Naive thymus-derived CD8-positive, alpha-beta T cell (primary cell): ENCODE measurements around the gene SORCS1. TPM values are rescaled to one million over a fixed set of nuclear protein-coding genes. Genes with fewer than 3 reads are reported as not detected.
A peak's percentile ranks its signal among the peaks of the same experiment; 100 is the strongest.

ENCODE experiments used
- ATAC-seq, 2 donors: fragments of 150-1000 bp; cut with Tn5 transposase in 1 of 2; sonication (Bioruptor Pico), chemical (Tn5 transposase) in 1 of 2; 1 replicate in 1 of 2; 2 replicates in 1 of 2; pipeline ENCODE4 v1.10.0; 2021; ENCODE audit warnings: mild to moderate bottlenecking in 2 of 2, moderate library complexity in 2 of 2
- POLR2A ChIA-PET: fragments of 350-600 bp; sonication (Branson Sonifier 250); formaldehyde crosslinking; loops from one replicate; lab custom pipeline; 2021; ENCODE audit warnings: antibody characterized with exemption; lab: Charles Lee
- DNase-seq, 10 donors: peaks; one replicate each; pipeline versions ENCODE4 v3.0.0 to v3.0.0-alpha.2; 2020 to 2022
- H3K27ac Mint-ChIP-seq, 10 donors: one replicate each; pipeline ENCODE4 v1.8.0; 2020 to 2022; ENCODE audit warnings: mild to moderate bottlenecking in 10 of 10, mixed read lengths in 10 of 10, moderate library complexity in 4 of 10, inconsistent platforms in 1 of 10
- H3K27me3 Mint-ChIP-seq, 5 donors: one replicate each; pipeline ENCODE4 v1.8.0; 2021 to 2022; ENCODE audit warnings: mixed read lengths in 5 of 5
- H3K36me3 Mint-ChIP-seq, 3 donors: one replicate each; pipeline ENCODE4 v1.8.0; 2020 to 2022; ENCODE audit warnings: mixed read lengths in 3 of 3, mild to moderate bottlenecking in 2 of 3, inconsistent platforms in 1 of 3
- H3K4me1 Mint-ChIP-seq, 4 donors: one replicate each; pipeline ENCODE4 v1.8.0; 2021 to 2022; ENCODE audit warnings: mixed read lengths in 4 of 4
- H3K4me3 Mint-ChIP-seq, 10 donors: one replicate each; pipeline ENCODE4 v1.8.0; 2020 to 2022; ENCODE audit warnings: mild to moderate bottlenecking in 10 of 10, mixed read lengths in 10 of 10, moderate library complexity in 6 of 10, inconsistent platforms in 1 of 10
- H3K9me3 Mint-ChIP-seq, 9 donors: one replicate each; pipeline ENCODE4 v1.8.0; 2020 to 2022; ENCODE audit warnings: mixed read lengths in 9 of 9, mild to moderate bottlenecking in 3 of 9, inconsistent platforms in 1 of 9, moderate library complexity in 1 of 9
- polyA plus RNA-seq, 3 donors: library from polyadenylated mRNA; unstranded; fragments of 300-500 nt; fragmentation: Illumina TruSeq; gene quantifications; one replicate each; pipeline ENCODE4 v1.2.3, GENCODE V29; 2021
- total RNA-seq, 8 experiments: library from RNA in 2 of 8; stranded (reverse) in 2 of 8; gene quantifications; one replicate each; pipeline ENCODE4 v1.2.3 and lab custom pipeline; 2021 to 2026

The SORCS1 gene
- total and polyA plus RNA-seq, 5 experiments from 2014 or later = not detected

DNA sequence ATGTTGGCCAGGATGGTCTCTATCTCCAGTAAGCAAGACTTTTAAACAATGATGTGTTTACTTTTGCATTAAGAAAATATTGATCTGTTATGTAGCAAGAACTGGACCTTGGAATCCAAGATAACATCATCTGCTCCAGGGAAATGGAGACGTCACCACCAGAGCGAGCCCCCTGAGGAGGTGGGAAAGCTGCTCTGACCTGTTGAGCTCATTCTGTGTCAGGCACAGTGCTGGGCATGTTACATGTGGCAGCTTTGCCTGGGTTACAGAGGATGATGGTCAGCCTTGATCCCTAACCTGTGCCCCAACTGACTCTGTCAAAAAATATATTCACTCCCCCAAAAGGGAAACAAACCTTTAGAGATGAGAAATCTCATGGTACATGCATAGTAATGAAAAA lies 436.3 kb downstream of the SORCS1 start:
- Mint-ChIP-seq H3K9me3 (peaks cover 0 to 2% (median 0%) of the 10 kb centered on the region in 9 donors), H3K27ac (no peak overlapping the region)

DNA sequence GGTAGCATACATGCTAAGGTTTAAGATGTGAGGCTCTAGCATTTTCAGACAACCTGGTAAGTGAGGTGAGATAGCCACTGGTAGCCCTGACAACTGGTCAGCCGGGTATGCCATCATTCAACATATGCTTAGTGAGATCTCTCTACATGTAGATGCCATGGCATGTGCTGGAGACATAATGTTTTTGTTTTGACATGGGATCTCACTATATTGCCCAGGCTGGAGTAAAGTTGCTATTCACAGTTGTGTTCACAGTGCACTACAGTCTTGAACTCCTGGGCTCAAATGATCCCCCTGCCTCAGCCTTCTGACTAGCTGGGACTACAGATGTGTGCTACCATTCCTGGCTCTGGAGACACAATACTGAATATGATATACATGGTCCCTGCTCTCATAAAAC lies 437.3 kb downstream of the SORCS1 start:
- no peak for ATAC-seq
- POLR2A ChIA-PET = no interaction called here
- peaks cover 0 to 4% (median 0%) of the 10 kb centered on the region in 5 donors for H3K27me3 Mint-ChIP-seq
- peaks cover 0 to 2% (median 0%) of the 10 kb centered on the region in 9 donors for H3K9me3 Mint-ChIP-seq
- no peak overlapping the region for H3K4me3 Mint-ChIP-seq
- H3K27ac Mint-ChIP-seq = no peak overlapping the region
- no peaks in the 10 kb centered on the region for H3K4me1 Mint-ChIP-seq
- no peaks in the 10 kb centered on the region for H3K36me3 Mint-ChIP-seq
- DNase-seq = no peak

More for the DNA sequence above, 436.3 kb downstream of the SORCS1 start:
- no peak for DNase-seq
- POLR2A ChIA-PET = no interaction called here
- peaks cover 0 to 4% (median 0%) of the 10 kb centered on the region in 5 donors for H3K27me3 Mint-ChIP-seq
- no peaks in the 10 kb centered on the region for H3K4me1 Mint-ChIP-seq
- no peak overlapping the region for H3K4me3 Mint-ChIP-seq
- H3K36me3 Mint-ChIP-seq = no peaks in the 10 kb centered on the region
- no peak for ATAC-seq

DNA sequence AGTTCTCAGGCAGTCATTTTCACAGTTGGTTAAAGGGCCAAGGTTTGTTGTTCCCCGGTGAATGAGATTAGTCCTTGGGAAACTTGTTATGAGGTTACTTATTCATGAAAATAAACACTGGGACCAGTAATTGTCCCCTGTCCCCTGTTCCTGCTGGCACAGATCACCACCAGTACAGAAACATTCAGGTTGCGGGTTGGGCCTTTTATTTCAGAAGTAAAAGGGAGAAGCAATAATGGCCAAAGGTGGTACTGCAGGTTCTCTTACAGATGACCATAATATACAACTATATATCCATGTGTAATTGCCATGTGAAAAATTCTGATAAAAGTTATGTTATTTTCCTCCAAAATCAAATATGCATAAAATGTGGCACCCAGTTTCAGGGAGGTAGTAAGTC lies 442.0 kb downstream of the SORCS1 start:
- H3K27ac Mint-ChIP-seq = no peak overlapping the region
- POLR2A ChIA-PET = no interaction called here
- DNase-seq = no peak
- no peak overlapping the region for H3K4me3 Mint-ChIP-seq
- H3K27me3 Mint-ChIP-seq = peaks cover 0 to 8% (median 0%) of the 10 kb centered on the region in 5 donors
- ATAC-seq = no peak
- H3K4me1 Mint-ChIP-seq = no peaks in the 10 kb centered on the region
- H3K36me3 Mint-ChIP-seq = no peaks in the 10 kb centered on the region
- peaks cover 0 to 11% (median 2%) of the 10 kb centered on the region in 9 donors for H3K9me3 Mint-ChIP-seq

DNA sequence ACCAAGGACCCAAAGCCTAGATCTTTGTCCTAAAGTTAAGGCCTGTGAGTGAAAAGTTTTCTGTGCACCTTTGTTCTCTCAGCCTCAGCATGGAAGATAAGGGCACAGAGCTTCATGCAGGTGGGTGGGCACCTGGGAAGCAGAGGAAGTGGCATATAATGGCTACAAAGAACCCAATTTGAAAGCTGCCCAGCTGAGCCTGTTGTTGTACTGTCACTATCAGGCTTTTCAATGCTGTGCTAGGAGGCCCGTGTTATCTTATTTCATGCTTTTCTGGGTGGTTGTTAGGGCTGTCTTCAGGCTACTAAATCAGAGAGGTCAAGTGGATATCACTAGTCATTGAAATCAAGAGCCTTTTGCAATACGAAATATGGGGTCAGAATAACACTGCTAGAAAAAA lies 443.8 kb downstream of the SORCS1 start:
- Mint-ChIP-seq H3K36me3 (no peaks in the 10 kb centered on the region), H3K4me1 (no peaks in the 10 kb centered on the region), H3K27me3 (peaks cover 0 to 8% (median 0%) of the 10 kb centered on the region in 5 donors), H3K9me3 (peaks cover 0 to 11% (median 2%) of the 10 kb centered on the region in 9 donors), H3K4me3 (no peak overlapping the region), H3K27ac (no peak overlapping the region)
- ATAC-seq (no peak), DNase-seq (no peak)
- POLR2A ChIA-PET = no interaction called here

DNA sequence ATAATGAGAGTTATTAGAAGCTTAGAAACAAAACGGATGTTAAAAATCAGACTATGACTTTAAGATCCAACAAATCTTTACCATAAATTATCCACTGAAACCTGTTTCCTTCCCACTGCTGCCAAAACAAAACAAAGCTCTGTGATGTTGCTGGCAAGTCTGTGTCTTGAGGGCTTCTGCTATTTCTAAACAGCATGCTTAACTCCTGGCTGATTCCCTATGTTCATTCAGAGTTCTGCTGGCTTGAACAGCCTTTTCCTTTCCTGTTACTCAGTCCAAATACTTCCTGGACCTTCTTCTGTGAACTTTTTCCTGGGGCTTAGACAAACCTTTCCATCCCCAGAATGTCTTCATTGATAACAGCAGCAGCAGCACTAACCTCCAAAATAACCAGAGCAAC lies 448.1 kb downstream of the SORCS1 start:
- DNase-seq (no peak), ATAC-seq (no peak)
- POLR2A ChIA-PET = no interaction called here
- no peak overlapping the region for H3K4me3 Mint-ChIP-seq
- no peak overlapping the region for H3K27ac Mint-ChIP-seq
- peaks cover 0 to 11% (median 2%) of the 10 kb centered on the region in 9 donors for H3K9me3 Mint-ChIP-seq
- no peaks in the 10 kb centered on the region for H3K4me1 Mint-ChIP-seq
- H3K36me3 Mint-ChIP-seq = no peaks in the 10 kb centered on the region
- H3K27me3 Mint-ChIP-seq = peaks cover 0 to 8% (median 0%) of the 10 kb centered on the region in 5 donors

DNA sequence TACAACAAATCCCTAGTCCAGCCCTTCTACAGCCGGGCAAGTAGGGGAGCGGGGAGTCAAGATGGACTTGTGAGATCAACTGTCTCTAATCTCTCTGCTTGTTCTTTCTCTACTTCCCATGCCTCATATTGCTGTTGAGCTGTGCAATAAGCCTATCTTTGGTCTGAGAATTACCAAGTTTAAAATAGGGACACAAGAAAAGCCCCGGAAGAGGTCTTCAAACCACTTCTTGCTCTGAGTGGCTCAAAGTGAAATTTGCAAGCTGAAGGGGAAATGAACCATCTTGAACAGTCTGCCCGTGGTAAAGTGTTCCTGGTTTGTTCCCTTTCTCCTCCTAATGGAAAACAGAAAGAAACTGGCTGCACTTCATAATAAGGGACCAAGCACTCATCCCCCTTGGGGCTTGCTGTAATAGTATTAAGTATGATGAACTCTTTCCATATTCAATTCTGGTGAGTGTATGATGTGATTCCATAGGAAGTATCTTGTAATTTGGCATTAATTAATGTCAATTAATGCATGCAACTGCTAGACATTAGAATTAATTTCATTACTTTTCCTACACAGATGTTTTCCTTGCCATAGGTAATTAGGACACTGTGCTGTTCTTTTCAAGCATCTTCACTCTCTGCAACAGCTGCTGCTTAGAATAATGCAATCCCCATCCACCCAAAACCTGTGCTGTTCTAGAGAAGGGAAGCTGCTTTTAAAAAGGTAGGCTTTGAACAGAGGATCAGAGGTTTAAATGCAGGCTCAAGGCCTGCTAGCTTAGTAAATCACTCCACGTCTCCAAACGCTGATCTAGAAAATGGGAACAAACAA lies 449.6 kb downstream of the SORCS1 start:
- POLR2A ChIA-PET = no interaction called here
- Mint-ChIP-seq H3K36me3 (no peaks in the 10 kb centered on the region), H3K27me3 (peaks cover 0 to 8% (median 0%) of the 10 kb centered on the region in 5 donors), H3K27ac (no peak overlapping the region), H3K4me1 (no peaks in the 10 kb centered on the region), H3K4me3 (no peak overlapping the region), H3K9me3 (peaks cover 0 to 10% (median 2%) of the 10 kb centered on the region in 9 donors)
- ATAC-seq (no peak), DNase-seq (no peak)

DNA sequence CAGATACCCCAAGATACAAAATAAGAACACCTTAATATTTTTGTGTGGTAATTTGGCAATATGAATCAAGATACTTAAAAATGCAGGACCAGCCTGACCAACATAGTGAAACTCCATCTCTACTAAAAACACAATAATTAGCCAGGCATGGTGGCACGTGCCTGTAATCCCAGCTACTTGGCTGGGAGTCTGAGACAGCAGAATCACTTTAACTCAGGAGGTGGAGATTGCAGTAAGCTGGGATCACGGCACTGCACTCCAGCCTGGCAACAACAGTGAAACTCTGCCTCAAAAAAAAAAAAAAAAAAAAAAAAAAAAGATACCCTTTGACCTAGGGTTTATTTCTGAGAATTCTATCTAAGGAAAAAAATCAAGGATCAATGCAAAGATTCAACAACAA lies 450.7 kb downstream of the SORCS1 start:
- no peaks in the 10 kb centered on the region for H3K4me1 Mint-ChIP-seq
- peaks cover 0 to 5% (median 0%) of the 10 kb centered on the region in 5 donors for H3K27me3 Mint-ChIP-seq
- H3K9me3 Mint-ChIP-seq = peaks cover 0 to 10% (median under 1%) of the 10 kb centered on the region in 9 donors
- no peak for DNase-seq
- POLR2A ChIA-PET = no interaction called here
- H3K27ac Mint-ChIP-seq = no peak overlapping the region
- no peak for ATAC-seq
- H3K4me3 Mint-ChIP-seq = no peak overlapping the region
- H3K36me3 Mint-ChIP-seq = no peaks in the 10 kb centered on the region

DNA sequence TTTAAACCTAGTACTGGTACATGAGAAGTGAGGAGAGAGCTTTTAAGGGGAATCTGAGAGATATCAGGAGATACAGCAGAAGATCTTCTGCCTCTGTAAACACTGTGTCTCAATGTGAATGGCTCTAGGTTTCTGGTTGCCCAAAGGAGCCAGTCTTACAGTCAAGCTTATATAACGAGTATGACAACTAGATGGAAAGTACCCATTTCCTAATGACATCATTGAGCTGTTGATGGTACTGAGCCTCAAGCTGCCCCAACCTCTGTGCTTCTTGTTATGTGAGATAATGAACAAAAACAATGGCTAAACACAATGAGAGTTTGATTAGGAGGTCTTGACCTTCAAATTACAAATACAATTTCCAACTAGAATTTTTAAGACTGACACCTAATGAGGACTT lies 451.5 kb downstream of the SORCS1 start:
- no peak for ATAC-seq

DNA sequence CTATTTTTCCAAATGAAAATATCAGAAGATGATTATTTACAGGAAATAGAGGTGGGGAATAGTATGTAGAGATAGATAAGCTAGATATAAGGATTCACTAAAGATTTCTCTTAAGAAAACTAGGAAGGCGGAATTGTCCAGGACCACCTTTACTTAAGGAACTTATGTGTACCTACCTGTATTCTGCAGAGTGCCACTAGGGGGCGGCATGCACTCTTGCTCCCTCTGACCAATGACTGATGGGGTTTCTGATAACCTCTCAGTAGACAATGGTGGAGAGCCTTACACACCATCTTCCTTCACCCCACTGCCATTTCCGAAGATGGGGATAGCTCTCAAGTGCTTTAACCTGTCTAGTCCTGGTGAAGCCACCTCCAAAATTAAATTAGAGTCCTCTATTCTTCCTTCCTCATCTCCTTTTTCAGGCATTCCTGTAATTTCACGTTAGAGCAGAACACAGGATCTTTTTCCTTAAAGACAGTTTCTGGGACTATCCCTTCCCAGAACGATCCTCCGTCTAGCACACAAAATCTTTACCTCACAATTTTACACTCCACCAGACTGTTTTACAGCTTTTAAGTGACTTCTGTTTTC lies 453.1 kb downstream of the SORCS1 start:
- Mint-ChIP-seq H3K9me3 (peaks cover 0 to 10% (median 0%) of the 10 kb centered on the region in 9 donors), H3K27me3 (peaks cover 0 to 5% (median 0%) of the 10 kb centered on the region in 5 donors), H3K4me3 (no peak overlapping the region), H3K4me1 (no peaks in the 10 kb centered on the region), H3K27ac (no peak overlapping the region), H3K36me3 (no peaks in the 10 kb centered on the region)
- ATAC-seq (no peak), DNase-seq (peak in 1 of 10 donors; percentile 2)
- POLR2A ChIA-PET = no interaction called here

More for the DNA sequence above, 451.5 kb downstream of the SORCS1 start:
- DNase-seq = no peak
- Mint-ChIP-seq H3K9me3 (peaks cover 0 to 10% (median 0%) of the 10 kb centered on the region in 9 donors), H3K4me1 (no peaks in the 10 kb centered on the region), H3K27me3 (peaks cover 0 to 5% (median 0%) of the 10 kb centered on the region in 5 donors), H3K27ac (no peak overlapping the region), H3K36me3 (no peaks in the 10 kb centered on the region), H3K4me3 (no peak overlapping the region)
- POLR2A ChIA-PET = no interaction called here

DNA sequence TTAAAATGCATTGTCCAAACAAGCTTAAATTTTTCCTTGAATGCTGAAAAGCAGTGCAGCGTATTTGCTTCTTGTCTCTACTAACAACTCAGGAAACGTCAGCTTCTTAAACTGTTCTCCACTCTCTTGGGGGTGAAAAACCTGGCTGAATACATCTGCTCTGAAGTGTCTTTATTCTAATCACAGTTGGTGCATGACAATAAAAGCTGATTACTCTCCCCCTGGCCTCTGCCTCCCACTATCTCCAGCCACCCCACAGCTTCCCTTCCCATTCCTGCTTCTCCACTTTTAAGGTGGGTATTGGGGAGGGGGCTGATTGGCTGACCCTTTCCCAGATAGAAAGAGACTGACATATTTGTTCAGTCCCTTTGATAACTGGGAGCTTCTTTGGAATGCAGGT lies 456.0 kb downstream of the SORCS1 start:
- DNase-seq (no peak), ATAC-seq (no peak)
- peaks cover 0 to 5% (median 3%) of the 10 kb centered on the region in 5 donors for H3K27me3 Mint-ChIP-seq
- no peak overlapping the region for H3K4me3 Mint-ChIP-seq
- POLR2A ChIA-PET = no interaction called here
- no peaks in the 10 kb centered on the region for H3K36me3 Mint-ChIP-seq
- H3K4me1 Mint-ChIP-seq = no peaks in the 10 kb centered on the region
- H3K27ac Mint-ChIP-seq = no peak overlapping the region
- peaks cover 0 to 10% (median 0%) of the 10 kb centered on the region in 9 donors for H3K9me3 Mint-ChIP-seq

DNA sequence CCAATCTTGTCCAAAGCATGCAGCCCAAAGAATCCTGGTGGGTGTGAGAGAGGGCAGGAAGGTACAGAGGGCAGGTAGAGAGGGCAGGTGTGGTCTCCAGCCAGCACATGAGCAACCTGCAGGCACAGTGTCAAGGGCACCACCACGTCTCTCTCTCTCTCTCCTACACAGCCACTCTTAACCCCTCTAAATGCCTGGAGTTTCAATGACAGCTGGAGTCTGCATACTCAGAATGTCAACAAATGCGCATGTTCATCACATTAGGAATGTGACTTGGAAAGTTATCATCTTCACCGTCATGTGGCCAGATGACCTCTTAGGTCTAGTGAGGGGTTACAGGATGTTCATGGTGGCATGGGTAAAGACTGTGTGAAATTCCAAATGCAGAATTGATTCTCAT lies 456.8 kb downstream of the SORCS1 start:
- ATAC-seq (no peak), DNase-seq (no peak)
- no peak overlapping the region for H3K4me3 Mint-ChIP-seq
- H3K27ac Mint-ChIP-seq = no peak overlapping the region
- H3K4me1 Mint-ChIP-seq = no peaks in the 10 kb centered on the region
- H3K9me3 Mint-ChIP-seq = peaks cover 0 to 10% (median 0%) of the 10 kb centered on the region in 9 donors
- POLR2A ChIA-PET = no interaction called here
- peaks cover 0 to 5% (median 3%) of the 10 kb centered on the region in 5 donors for H3K27me3 Mint-ChIP-seq
- no peaks in the 10 kb centered on the region for H3K36me3 Mint-ChIP-seq

DNA sequence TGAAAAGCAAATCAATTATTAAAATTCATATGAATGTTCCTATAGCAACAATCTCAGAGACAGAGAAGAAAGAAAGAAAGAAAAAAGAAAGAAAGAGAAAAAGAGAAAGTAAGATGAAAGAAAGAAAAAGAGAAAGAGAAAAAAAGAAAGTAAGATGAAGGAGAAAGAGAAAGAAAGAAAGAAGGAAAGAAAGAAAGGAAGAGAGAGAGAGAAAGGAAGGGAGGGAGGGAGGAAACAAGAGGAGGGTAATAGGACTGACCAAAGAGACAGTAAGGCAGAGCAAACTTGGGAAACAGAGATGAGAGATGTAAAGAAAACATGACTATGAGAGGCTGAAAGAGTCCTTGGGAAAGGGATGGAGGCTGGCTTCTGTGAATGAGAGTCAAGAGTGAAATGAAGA lies 458.4 kb downstream of the SORCS1 start:
- Mint-ChIP-seq H3K4me3 (no peak overlapping the region), H3K27me3 (peaks cover 0 to 9% (median 3%) of the 10 kb centered on the region in 5 donors), H3K36me3 (no peaks in the 10 kb centered on the region), H3K9me3 (peaks cover 0 to 9% (median 0%) of the 10 kb centered on the region in 9 donors), H3K4me1 (no peaks in the 10 kb centered on the region), H3K27ac (no peak overlapping the region)
- DNase-seq (no peak), ATAC-seq (no peak)
- POLR2A ChIA-PET = no interaction called here

DNA sequence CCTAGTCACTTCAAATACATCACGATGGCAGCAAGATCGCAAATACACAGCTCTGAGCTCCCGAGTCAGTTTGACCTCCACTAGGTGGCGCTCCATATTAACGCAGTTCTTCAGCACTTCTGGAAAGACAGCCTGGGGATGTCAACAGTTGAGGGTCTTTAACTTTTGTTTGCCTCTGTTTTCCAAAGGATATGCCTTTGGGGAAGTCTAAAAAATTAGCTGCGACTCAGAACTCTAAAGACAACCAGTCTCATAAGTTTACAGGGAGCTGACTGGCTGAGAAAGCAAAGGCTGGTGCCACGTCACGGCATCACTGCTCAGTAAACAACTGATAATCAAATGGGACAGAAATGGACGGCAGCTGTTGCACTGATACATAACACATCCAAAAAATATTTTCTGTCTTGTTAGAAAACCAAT lies 458.8 kb downstream of the SORCS1 start:
- Mint-ChIP-seq H3K27ac (no peak overlapping the region), H3K36me3 (no peaks in the 10 kb centered on the region), H3K27me3 (peaks cover 0 to 7% (median 3%) of the 10 kb centered on the region in 5 donors), H3K4me3 (no peak overlapping the region), H3K4me1 (no peaks in the 10 kb centered on the region), H3K9me3 (peaks cover 0 to 5% (median 0%) of the 10 kb centered on the region in 9 donors)
- DNase-seq (peak in 3 of 10 donors; percentile 0 to 4 (median 3)), ATAC-seq (no peak)
- POLR2A ChIA-PET = no interaction called here
